Hypothalamus (tissue), 51 donors: ENCODE data around the gene FUT1.

Source experiments
- DNase-seq, 51 donors: peaks; one replicate each; lab custom pipeline; 2025; lab: John Stamatoyannopoulos, UW

Gene FUT1

GRCh38 chr19:48742096-48742495 is 10.3 kb downstream of the FUT1 start:
- no peak for DNase-seq

- peak in 1 of 51 donors; percentile 2 for DNase-seq
These were observed 11.1 kb downstream of the FUT1 start for GRCh38 chr19:48741129-48741999.

DNA sequence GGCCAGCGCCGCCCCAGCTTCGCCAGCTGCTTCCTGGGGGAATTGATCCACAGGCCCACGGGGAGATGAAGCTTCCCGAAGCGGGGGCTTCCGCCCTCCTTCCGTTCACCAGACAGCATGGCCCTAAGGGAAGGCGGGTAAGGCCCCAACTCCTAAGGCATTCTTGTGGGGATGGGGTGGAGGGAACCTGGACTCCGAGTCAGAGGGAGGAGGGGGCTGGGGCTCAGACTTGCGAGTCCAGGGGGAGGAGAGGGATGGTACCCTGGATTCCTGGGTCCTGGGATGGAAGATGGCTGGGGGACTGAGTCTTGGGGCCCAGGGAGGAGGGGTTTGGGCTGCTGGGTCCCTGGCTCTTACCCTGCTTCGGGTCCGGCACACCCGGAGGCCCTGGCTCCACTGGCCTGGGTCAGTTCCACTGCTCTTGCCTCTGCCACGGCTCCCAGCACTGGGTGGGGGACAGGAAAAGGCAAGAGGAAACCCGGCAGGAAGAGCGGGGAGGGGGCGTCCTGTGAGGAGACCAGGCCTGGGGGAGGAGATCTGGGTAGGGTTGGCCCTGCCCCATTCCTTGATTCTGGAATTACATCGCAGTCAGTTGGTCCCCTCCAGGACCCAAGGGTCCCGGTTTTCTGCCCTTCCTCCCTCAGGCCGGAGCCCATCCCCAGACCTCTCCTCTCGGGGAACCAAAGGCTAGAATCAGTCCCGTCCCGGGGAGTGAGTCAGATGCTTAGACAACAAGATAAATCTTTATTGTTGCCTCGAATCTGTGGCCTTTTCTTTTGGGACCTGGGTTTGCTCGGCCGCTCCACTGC is 12.1 kb downstream of the FUT1 start, which contains the start of gene RASIP1:
RASIP1 (minus strand) TSS at position 447 of the 809 bp plus-strand sequence; CDS start at position 119, 328 bp downstream.
- DNase-seq, result no peak

- no peak for DNase-seq
These were observed 12.9 kb downstream of the FUT1 start for GRCh38 chr19:48739404-48740163.

DNA sequence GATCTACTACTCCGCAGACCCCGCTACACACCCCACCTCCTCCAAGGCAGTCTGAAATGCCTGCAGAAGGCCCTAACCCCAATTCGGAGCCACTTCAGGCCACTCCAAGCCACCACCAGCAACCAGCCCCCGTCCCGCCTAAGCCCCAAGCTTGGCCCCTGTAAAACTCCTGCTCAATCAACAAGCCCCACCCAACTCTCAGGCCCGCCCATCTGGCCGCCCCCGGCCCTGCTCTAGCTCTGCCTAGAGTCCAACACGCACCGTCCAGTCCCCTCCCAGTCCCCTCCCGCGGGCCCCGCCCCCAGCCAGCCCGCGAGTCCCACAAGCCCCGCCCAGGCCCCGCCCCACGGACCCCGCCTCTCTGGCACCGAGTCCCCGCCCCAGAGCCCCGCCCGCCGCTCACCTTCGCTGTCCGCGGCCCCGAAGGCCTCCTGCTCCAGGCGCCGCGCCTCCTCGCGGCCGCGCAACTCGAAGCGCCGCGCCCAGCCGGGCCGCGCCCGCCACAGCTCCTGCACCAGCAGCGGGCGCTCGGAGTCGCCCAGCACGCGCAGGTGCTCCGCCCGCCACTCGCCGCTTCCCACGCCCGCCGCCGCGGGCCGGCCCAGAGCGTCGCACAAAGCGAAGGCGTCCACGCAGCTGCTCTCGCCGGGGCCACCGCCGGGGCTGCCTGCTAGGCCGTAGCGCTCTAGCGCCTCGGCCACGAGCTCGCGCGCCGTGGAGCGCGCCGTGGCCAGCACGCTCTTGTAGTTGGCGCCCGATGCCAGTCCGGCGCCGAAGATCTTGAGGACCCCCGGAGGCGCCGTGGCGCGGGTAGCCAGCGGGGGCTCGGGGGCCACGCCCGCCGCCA is 13.7 kb downstream of the FUT1 start:
- peak in 47 of 51 donors; percentile 22 to 89 (median 64) for DNase-seq

DNA sequence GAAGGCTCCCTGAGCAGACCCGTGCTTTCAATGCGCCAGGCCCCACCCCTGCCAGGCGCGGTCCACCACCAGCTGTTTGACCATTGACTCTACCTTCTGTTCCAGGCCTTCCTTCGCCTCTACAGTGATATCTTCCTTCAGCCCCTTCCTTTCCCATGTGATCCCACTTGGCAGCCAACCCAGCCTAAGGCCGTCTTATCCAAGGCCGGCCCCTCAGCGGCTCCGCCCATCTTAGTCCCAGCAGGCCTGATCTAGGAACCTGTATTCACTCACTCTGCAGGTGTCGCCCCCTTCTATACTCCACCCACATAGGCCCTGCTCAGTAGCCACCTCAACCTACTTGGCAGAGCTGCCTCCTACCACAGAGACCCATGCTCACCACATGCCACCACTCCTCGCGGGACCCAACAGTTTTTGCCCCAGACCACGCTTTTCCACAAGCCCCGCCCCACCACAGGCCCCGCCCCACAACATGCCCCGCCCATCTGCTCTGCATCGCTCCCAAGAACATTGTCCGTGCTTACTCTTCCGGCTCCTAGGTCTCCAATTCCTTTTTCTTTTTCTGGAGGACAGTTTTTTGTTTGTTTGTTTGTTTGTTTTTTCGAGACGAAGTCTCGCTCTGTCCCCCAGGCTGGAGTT is 15.0 kb downstream of the FUT1 start:
- DNase-seq, result no peak

- DNase-seq, result no peak
These were observed 17.3 kb downstream of the FUT1 start for GRCh38 chr19:48735031-48735615.

DNA sequence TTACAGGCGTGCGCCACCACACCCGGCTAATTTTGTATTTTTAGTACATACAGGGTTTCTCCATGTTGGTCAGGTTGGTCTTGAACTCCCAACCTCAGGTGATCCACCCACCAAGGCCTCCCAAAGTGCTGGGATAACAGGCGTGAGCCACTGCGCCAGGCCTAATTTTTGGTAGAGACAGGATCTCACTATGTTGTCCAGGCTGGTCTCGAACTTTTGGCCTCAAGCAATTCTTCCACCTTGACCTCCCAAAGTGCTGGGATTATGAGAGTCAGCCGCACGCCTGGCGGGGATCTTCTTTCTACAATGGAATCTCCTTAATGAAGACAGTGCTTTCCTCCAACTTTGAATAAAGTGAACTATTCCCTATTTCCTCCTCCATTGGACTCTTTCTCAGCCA is 17.8 kb downstream of the FUT1 start:
- DNase-seq, result no peak

GRCh38 chr19:48731452-48731851 is 21.0 kb downstream of the FUT1 start:
- no peak for DNase-seq

- DNase-seq, result no peak
These were observed 23.4 kb downstream of the FUT1 start for GRCh38 chr19:48728911-48729664.

GRCh38 chr19:48726556-48726955 is 25.9 kb downstream of the FUT1 start:
- no peak for DNase-seq

- peak in 6 of 51 donors; percentile 13 to 62 (median 16) for DNase-seq
These were observed 27.4 kb downstream of the FUT1 start for GRCh38 chr19:48724796-48725753.

GRCh38 chr19:48722196-48722708 is 30.2 kb downstream of the FUT1 start:
- DNase-seq, result no peak

GRCh38 chr19:48720613-48721296 is 31.7 kb downstream of the FUT1 start:
- peak; percentile 60 to 100 (median 97) for DNase-seq

GRCh38 chr19:48720251-48720612 is 32.2 kb downstream of the FUT1 start:
- DNase-seq, result no peak
